Stimulated activated CD8-positive, alpha-beta memory T cell treated with anti-CD3 and anti-CD28 coated beads, Interleukin-7, amount 100 ng/mL, for 4 hours (primary cell): ENCODE measurements around the gene MYO5A.
A peak's percentile ranks its signal among the peaks of the same experiment; 100 is the strongest.
"Not testable (repeated sequence)": the region's sequence is repeated elsewhere in the genome, so short reads cannot be mapped to it uniquely, and the experiment has no call there.

Experiments
- DNase-seq, 2 donors: peaks; one replicate each; pipeline ENCODE4 v3.0.0-alpha.2; 2020; ENCODE audit warnings: low read depth in 2 of 2

The MYO5A gene

DNA sequence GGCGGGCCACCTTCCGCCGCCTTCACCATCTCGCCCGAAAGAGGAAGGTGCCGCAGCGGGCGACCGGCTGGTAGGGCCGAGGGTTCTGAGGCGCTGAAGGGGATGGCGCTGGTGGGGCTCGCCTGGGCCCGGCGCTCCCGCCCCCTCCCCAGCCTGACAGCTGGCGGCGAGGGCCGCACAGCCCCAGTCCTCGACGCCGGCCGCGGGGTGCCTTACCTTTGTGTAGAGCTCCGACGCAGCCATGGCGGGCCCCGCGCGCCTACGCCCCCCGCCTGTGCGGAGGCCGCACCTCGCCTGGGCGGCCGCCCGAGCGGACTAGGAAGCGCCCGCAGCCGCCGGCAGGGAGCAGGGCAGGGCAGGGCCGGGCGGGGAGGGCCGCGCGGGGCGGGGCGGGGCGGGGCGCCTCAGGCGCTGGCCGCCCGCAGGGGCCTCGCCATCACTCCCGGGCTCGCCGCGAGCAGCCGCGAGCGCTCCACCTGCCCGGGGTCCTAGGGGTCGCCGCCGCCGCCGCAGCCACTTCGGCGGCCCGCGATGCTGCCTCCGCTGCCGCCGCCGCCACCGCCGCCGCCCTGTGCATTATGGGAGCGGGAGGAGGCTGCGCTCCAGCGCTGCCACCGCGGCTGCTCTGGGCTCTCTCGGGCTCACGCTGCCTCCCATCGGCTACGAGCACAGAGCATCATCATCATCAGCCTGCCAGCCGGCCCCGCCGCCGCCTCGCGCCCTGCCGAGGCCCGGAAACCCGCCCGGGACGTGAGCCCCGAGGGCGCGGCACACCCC, at the start of gene MYO5A:
Gene MYO5A (minus strand): TSS at position 317 of the 777 bp plus-strand sequence. CDS start 74 bp downstream, at position 243.
- peak; percentile 55 to 77 for DNase-seq

- DNase-seq, result no peak
These were observed 48.0 kb upstream of the MYO5A start for GRCh38 chr15:52576692-52577091.

DNA sequence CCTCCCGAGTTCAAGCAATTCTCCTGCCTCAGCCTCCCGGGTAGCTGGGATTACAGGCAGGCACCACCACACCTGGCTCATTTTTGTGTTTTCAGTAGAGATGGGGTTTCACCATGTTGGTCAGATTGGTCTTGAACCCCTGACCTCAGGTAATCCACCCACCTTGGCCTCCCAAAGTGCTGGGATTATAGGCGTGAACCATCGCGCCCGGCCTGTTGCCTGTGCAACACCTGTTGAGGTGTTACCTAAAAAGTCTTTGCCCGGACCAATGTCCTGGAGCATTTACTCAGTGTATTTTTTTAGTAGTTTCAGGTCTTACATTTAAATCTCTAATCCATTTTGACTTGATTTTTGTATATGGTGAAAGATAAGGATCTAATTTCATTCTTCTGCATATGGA, 46.9 kb upstream of the MYO5A start:
- not testable (repeated sequence) for DNase-seq

DNA sequence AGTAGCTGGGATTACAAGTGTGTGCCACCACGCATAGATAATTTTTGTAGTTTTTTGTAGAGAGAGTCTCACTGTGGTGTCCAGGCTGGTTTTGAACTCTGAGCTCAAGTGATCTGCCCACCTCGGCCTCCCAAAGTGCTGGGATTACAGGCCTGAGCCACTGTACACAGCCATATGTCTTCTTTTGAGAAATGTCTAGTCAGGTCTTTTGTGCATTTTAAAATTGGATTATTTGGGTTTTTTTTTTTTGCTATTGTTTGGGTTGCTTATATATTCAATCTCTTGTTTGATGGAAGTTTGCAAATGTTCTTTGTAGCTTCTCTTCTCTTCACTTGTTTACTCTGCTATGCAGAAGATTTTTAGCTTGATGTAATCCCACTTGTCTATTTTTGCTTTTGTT, 46.4 kb upstream of the MYO5A start:
- no peak for DNase-seq

DNA sequence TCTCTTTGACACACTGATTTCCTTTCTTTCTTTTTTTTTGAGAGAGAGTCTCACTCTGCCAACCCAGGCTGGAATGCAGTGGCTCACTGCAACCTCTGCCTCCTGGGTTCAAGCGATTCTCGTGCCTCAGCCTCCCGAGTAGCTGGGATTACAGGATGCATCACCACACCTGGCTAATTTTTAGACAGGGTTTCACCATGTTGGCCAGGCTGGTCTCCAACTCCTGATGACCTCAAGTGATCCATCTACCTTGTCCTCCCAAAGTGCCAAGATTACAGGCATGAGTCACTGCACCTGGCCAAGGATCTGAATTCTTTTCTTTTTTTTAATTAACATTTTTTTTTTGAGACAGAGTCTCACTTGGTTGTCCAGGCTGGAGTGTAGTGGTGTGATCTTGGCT, 45.9 kb upstream of the MYO5A start:
- not testable (repeated sequence) for DNase-seq

- DNase-seq, result peak; percentile 64 to 71
These were observed 40.2 kb upstream of the MYO5A start, which contains the start of gene ARPP19 for GRCh38 chr15:52568601-52569585. Gene ARPP19 (minus strand): TSS chr15:52569030. CDS start chr15:52568892, 138 bp downstream.

- peak in 1 of 2 donors; percentile 33 for DNase-seq
These were observed 39.4 kb upstream of the MYO5A start for GRCh38 chr15:52567871-52568600.

- DNase-seq, result no peak
These were observed 38.2 kb upstream of the MYO5A start for GRCh38 chr15:52566889-52567288.

GRCh38 chr15:52565417-52566358, 37.0 kb upstream of the MYO5A start:
- DNase-seq, result not testable (repeated sequence)

DNA sequence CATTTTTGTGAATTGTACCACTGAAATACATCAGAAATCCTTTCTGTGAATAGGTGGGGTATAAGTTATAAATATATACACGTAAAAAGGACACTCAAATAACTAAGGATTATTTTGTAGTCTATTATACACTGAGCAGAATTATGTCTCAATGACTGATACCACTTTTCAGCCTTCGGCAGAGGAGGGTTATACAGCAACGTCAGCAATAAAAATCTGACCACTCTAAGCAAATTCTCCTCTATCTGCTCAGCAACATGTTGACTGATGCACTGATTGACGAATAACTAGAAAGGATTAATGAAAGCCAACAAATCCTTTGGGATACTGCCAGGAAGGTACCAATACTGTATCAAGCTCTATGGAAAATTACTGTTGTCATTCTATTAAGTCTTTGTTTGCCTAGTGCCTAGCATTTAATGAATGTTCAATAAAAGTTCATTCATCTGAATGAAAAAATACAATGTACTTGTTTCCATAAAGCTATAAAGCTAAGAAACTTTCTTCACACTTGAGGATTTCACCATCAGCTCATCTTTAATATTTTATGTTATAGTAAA, 34.9 kb upstream of the MYO5A start:
- DNase-seq, result no peak

GRCh38 chr15:52559575-52559974, 30.9 kb upstream of the MYO5A start:
- DNase-seq, result no peak

- DNase-seq, result no peak
These were observed 30.3 kb upstream of the MYO5A start for GRCh38 chr15:52559022-52559421.

DNA sequence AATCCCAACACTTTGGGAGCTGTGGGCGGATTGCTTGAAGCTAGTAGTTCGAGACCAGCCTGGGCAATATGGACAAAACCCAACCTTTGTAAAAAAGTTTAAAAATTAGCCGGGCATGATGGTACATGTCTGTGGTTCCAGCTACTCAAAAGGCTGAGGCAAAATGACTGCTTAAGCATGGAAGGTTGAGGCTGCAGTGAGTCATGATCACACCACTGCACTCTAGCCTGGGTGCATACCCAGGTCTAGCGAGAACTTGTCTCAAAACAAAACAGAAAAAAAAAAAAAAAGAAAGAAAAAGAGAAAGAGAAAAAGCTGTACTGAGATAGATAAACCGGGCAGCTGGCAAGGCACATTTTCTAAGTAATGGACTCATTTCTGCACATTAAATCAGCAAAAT, 29.5 kb upstream of the MYO5A start:
- peak; percentile 27 to 38 for DNase-seq

DNA sequence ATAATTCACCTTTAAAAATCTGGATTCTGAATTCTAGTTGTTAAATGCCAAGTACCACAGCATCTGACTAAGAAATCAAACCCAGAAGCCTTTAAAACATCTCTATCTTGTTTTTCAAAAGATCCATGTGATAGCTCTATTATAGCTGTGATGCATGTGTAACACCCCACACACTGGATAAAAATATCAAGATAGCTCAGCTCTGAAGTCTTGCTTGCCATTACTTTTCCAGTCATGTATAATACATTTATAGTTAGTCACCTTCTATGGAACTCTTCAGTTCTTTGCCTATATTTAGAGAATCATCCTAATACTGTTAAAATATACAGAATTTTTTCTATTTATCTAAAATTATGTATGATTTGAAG, 28.6 kb upstream of the MYO5A start:
- no peak for DNase-seq

GRCh38 chr15:52556524-52557273, 28.0 kb upstream of the MYO5A start:
- DNase-seq, result no peak

- no peak for DNase-seq
These were observed 23.6 kb upstream of the MYO5A start for GRCh38 chr15:52552303-52552702.

DNA sequence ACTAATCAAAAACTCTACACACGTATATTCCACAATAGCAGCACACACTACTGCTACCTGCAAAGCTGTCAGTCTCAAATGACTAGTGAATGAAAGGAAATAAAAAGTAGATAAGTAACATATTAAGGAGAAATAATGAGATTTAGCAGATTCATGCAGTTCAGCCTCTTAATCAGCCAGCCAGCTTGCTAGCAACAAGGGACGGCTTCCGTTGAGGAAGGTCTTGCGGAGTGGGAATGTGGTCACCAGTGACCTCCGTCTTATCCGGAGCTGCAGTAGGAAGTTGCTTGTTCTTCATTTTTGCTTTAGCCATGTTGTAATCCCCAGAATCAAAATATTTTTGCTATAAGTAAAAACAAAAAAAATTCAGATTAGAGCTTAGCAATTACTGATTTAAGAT, 23.1 kb upstream of the MYO5A start:
- DNase-seq, result no peak

DNA sequence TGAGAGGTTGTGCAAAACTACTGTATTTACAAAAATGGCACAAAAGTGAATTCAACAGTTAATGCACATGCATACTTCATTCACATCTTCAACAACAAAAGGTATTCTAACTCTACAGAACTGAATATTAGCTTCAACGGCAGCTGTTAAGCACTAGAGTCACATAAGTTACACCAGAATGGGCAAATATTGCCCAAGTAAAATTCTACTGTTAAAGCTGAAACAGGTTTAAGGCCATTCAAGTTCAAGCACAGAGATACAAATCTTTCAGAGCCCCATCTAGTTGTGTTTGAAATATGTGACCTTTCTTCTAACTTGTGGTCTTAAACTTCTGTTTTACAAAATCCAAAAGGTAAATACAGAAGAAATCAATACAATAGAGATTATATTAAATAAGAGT, 22.5 kb upstream of the MYO5A start:
- DNase-seq, result not testable (repeated sequence)

GRCh38 chr15:52546031-52546751, 17.5 kb upstream of the MYO5A start:
- DNase-seq, result no peak
